Bronchial epithelial cell (primary cell): ENCODE results near the gene SLC38A4. TPM values are rescaled to one million over a fixed set of nuclear protein-coding genes. Genes with fewer than 3 reads are reported as not detected.

ENCODE experiments used
- DNase-seq: peaks from one replicate; pipeline ENCODE4 v3.0.0-alpha.2; 2010; ENCODE audit warnings: low read depth
- FAIRE-seq: peaks from 2 replicates; lab custom pipeline; 2011; peaks lifted over from hg19 to GRCh38; lab: Jason Lieb, UNC
- H3K27me3 ChIP-seq: 2 replicates; pipeline ENCODE4 v1.5.1; 2011; ENCODE audit warnings: low read length; ENCODE audit not compliant: control insufficient read depth, insufficient read depth
- H3K36me3 ChIP-seq: 2 replicates; pipeline ENCODE4 v1.5.1; 2011; ENCODE audit warnings: low read length; ENCODE audit not compliant: control insufficient read depth, insufficient read depth
- H3K4me3 ChIP-seq: 2 replicates; pipeline ENCODE4 v1.5.1; 2011; ENCODE audit warnings: mild to moderate bottlenecking, low read depth, low read length, control low read depth
- total RNA-seq: library from RNA; depleted of rRNA; stranded (reverse); fragments of >200 nt; gene quantifications from 2 replicates; pipeline ENCODE4 v1.2.1, GENCODE V29; 2014
- TF ChIP-seq, protein P1 (sequence below): IDR thresholded peaks from 2 replicates; pipeline ENCODE4 v1.5.1; 2011; ENCODE audit warnings: mild to moderate bottlenecking, moderate library complexity, low read length, control low read depth, inconsistent platforms; ENCODE audit not compliant: insufficient read depth, severe bottlenecking

SLC38A4 gene
- total RNA-seq, 1 donor from 2014 or later: 2.9 TPM

DNA sequence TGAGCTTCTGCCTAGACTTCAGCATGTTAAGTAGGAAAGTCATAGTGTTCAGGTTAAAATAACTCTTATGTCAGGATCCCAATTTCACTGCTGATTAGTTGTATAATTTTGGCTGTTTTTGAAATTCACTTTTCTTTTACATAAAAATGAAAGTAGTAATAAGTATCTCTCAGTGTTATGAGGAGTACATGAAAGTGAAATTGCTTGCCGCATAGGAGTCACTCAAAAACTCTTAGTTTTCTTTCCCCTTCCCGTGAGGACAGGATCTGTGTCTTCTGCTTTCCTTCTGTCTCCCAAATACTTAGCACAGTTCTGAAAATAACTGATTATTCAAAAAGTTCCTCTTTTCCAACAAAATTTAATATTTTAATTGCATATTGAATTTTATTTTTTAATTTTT lies 100.5 kb downstream of the SLC38A4 start:
- TF ChIP-seq, protein P1, sequence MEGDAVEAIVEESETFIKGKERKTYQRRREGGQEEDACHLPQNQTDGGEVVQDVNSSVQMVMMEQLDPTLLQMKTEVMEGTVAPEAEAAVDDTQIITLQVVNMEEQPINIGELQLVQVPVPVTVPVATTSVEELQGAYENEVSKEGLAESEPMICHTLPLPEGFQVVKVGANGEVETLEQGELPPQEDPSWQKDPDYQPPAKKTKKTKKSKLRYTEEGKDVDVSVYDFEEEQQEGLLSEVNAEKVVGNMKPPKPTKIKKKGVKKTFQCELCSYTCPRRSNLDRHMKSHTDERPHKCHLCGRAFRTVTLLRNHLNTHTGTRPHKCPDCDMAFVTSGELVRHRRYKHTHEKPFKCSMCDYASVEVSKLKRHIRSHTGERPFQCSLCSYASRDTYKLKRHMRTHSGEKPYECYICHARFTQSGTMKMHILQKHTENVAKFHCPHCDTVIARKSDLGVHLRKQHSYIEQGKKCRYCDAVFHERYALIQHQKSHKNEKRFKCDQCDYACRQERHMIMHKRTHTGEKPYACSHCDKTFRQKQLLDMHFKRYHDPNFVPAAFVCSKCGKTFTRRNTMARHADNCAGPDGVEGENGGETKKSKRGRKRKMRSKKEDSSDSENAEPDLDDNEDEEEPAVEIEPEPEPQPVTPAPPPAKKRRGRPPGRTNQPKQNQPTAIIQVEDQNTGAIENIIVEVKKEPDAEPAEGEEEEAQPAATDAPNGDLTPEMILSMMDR: no peak
- no peaks in the 10 kb centered on the region for H3K36me3 ChIP-seq
- FAIRE-seq (no peak), DNase-seq (no peak)
- H3K27me3 ChIP-seq: no peaks in the 10 kb centered on the region
- no peak overlapping the region for H3K4me3 ChIP-seq

DNA sequence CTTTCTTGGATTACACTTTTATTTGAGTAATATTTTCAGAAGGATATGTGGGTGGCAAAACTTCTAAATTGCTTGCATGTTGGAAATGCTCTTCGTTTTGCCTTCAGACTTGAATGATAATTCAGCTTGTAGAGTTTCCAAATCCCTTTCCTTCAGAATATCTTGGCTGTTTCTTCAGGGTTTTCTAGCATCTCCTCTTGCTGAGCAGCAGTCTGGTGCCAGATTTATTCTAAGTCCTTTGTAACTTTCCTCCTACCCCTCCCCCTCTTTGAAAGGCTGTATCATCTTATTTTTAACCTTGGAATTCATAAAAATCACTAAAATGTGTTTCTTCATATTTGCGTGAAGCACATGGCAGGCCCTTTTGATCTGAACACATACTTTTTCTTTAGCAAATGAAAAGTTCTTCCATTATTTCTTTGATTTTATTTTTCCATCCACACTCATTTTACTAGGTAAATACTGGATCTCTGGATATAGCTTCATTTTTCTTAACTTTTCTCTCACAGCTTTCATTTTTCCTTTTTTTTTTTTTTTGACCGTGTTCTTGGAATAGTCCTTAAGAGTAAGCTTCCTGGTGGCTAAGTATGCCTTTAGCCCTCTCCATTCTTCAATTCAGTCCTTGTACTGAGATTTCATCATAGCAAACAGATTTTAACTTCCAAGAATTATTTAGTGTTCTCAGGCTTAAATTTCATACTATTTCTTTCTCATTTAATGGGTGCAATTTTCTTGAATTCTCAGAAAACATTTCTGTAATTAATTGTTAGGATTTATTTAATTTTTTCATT lies 102.0 kb downstream of the SLC38A4 start:
- TF ChIP-seq, protein P1: no peak
- Histone ChIP-seq H3K36me3 (no peaks in the 10 kb centered on the region), H3K4me3 (no peak overlapping the region), H3K27me3 (no peaks in the 10 kb centered on the region)
- FAIRE-seq: no peak
- no peak for DNase-seq

DNA sequence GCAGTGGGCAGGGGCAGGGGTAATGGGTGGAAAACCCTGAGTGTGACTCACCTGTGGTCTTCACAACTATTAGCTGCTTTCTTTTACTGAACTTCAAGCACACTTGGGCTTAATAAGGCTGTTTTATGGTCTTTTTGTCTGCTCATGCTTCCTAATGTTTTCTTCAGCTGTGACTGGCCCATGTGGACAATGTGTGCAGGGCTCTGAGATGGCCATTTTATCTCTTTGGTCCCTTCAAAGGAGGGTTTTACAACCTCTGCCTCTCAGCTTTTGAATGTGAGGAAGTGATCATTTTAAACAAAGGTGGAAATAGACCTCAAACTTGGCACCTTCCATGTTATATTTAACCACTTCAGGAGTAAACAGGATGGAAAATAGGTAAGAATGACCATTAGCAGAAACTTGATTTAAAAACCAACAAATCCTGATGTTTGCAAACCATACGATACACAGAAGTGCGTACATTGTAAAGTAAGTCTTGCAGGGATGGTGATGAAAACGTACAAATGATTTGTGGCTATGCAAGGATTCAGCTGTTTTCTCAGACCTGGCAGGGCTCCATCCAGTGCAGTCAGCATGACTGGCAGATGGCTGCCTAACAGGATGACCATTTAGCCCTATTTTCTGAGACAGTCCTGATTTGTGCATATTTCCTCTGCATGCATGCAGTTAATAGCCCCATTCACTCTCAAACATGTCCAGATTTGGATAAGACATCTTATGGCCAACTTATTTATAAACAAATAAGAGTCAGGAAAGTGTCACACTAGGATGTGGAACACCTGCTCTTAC lies 103.2 kb downstream of the SLC38A4 start:
- TF ChIP-seq, protein P1: no peak
- Histone ChIP-seq H3K4me3 (no peak overlapping the region), H3K27me3 (no peaks in the 10 kb centered on the region), H3K36me3 (no peaks in the 10 kb centered on the region)
- no peak for DNase-seq
- no peak for FAIRE-seq

DNA sequence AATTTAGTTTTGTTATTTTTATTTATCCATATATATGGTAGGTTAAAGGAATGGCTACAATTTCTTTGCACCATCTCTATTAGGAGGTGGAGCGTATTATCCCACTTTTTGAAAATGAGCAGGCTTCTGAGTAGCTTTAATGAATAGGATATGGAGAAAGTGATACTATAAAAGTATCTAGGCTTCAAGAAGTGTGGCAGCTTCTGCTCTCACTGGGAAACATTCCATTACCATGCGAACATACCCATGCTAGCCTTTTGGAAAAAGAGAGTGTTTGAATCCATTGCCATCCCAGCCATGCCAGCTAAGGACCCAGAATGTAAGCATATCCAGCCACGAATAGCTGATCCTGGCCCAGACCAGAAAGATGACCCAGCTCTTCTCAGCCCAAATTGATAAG lies 107.3 kb downstream of the SLC38A4 start:
- no peak for FAIRE-seq
- no peak overlapping the region for H3K4me3 ChIP-seq
- no peaks in the 10 kb centered on the region for H3K27me3 ChIP-seq
- TF ChIP-seq, protein P1: no peak
- H3K36me3 ChIP-seq: no peaks in the 10 kb centered on the region
- no peak for DNase-seq

DNA sequence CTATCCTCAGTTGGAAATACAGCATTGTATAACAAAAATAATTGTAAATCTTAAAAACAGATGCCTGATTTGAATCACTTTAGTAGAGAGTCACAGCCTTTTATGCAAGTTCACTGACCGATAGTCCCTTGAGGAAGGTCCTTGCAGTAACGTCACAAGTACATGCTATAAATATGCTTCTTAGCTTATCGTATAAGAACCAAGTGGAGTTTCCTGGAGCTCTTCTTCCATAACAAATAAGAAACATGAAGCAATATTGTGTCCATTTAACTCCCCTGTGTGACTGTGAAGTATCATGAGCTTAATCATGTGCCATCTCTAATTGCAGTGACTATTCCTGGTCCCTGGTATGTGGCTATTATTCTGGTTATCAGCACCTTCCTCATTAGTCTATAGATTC lies 107.9 kb downstream of the SLC38A4 start:
- TF ChIP-seq, protein P1: no peak
- FAIRE-seq (no peak), DNase-seq (no peak)
- Histone ChIP-seq H3K27me3 (no peaks in the 10 kb centered on the region), H3K4me3 (no peak overlapping the region), H3K36me3 (no peaks in the 10 kb centered on the region)
